Activated B cell treated with CpG ODN at 0.5 μM for 24 hours (primary cell): ENCODE data around the gene RNF175. TPM values are rescaled to one million over a fixed set of nuclear protein-coding genes. Genes with fewer than 3 reads are reported as not detected.
A peak's percentile ranks its signal among the peaks of the same experiment; 100 is the strongest.

ENCODE experiments used
- ATAC-seq: fragments of 200-7000 bp; cut with Tn5 transposase; one replicate; pipeline ENCODE4 v1.10.0; 2021; ENCODE audit warnings: low read depth, mild to moderate bottlenecking, moderate library complexity
- CTCF ChIA-PET: fragments of 350-600 bp; sonication (Branson Sonifier 250); formaldehyde crosslinking; loops from one replicate; lab custom pipeline; 2021; ENCODE audit warnings: antibody characterized with exemption; lab: Charles Lee
- POLR2A ChIA-PET: fragments of 350-600 bp; sonication (Branson Sonifier 250); formaldehyde crosslinking; loops from one replicate; lab custom pipeline; 2021; ENCODE audit warnings: antibody characterized with exemption; lab: Charles Lee
- DNase-seq: peaks from one replicate; pipeline ENCODE4 v3.0.0; 2022
- H3K27ac Mint-ChIP-seq: one replicate; pipeline ENCODE4 v1.8.0; 2020; ENCODE audit warnings: mixed read lengths
- H3K27me3 Mint-ChIP-seq: one replicate; pipeline ENCODE4 v1.8.0; 2021; ENCODE audit warnings: mixed read lengths
- H3K36me3 Mint-ChIP-seq: one replicate; pipeline ENCODE4 v1.8.0; 2021; ENCODE audit warnings: low read depth, mixed read lengths
- H3K4me1 Mint-ChIP-seq: one replicate; pipeline ENCODE4 v1.8.0; 2021; ENCODE audit warnings: mixed read lengths
- H3K4me3 Mint-ChIP-seq: one replicate; pipeline ENCODE4 v1.8.0; 2020; ENCODE audit warnings: mild to moderate bottlenecking, mixed read lengths
- H3K9me3 Mint-ChIP-seq: one replicate; pipeline ENCODE4 v1.8.0; 2020; ENCODE audit warnings: mixed read lengths
- CTCF ChIP-seq: fragments of 200-600 bp; IDR thresholded peaks from one replicate; pipeline ENCODE4 v1.8.0; 2022; ENCODE audit warnings: antibody characterized with exemption, mild to moderate bottlenecking
- intact Hi-C: fragments of 100-400 bp; cut with micrococcal nuclease; formaldehyde crosslinking; loops from one replicate; pipeline ENCODE4 v1.15.1; 2024
- total RNA-seq: library from RNA; stranded (reverse); gene quantifications from 2 replicates; pipeline ENCODE4 v1.2.3, GENCODE V29; 2022

RNF175 gene
- total RNA-seq, 1 donor from 2014 or later = not detected

GRCh38 chr4:153684971-153685371 lies 74.9 kb downstream of the RNF175 start:
- Mint-ChIP-seq H3K27ac (no peak overlapping the region), H3K27me3 (peaks cover 5% of the 10 kb centered on the region), H3K9me3 (peaks cover 21% of the 10 kb centered on the region), H3K36me3 (peaks cover 25% of the 10 kb centered on the region), H3K4me3 (peak overlapping the region; percentile 82), H3K4me1 (peaks cover 12% of the 10 kb centered on the region)
- no peak for ATAC-seq
- intact Hi-C loops = loop anchor here (1.0 to 10.0 kb wide), 2 partner anchors 43 to 1150 kb away; partner anchors contain the start of gene FBXW7
- ChIA-PET POLR2A (no interaction called here), CTCF (no interaction called here)
- TF ChIP-seq CTCF = no peak
- no peak for DNase-seq

- H3K27me3 Mint-ChIP-seq = peaks cover 5% of the 10 kb centered on the region
- H3K9me3 Mint-ChIP-seq = peaks cover 15% of the 10 kb centered on the region
- ATAC-seq (peak; percentile 90), DNase-seq (peak; percentile 66)
- peak within 1 kb of the TSS; percentile 82 for H3K4me3 Mint-ChIP-seq
- no peak for TF ChIP-seq CTCF
- peaks cover 19% of the 10 kb centered on the region for H3K36me3 Mint-ChIP-seq
- POLR2A ChIA-PET = no interaction called here
- intact Hi-C loops = loop anchor here (1.0 to 10.0 kb wide), 2 partner anchors 44 to 1150 kb away; partner anchors contain the start of gene FBXW7
- peaks cover 12% of the 10 kb centered on the region for H3K4me1 Mint-ChIP-seq
- H3K27ac Mint-ChIP-seq = peak within 1 kb of the TSS; percentile 9
- CTCF ChIA-PET = no interaction called here
Measured at GRCh38 chr4:153684182-153684970, 75.4 kb downstream of the RNF175 start, which contains the start of gene TLR2. Gene TLR2 (plus strand): TSS chr4:153684280. CDS start chr4:153702908, 18,628 bp downstream.

- intact Hi-C loops = loop anchor here (1.0 to 10.0 kb wide), 2 partner anchors 45 to 1149 kb away; partner anchors contain the start of gene FBXW7
- no peak for TF ChIP-seq CTCF
- Mint-ChIP-seq H3K36me3 (peaks cover 13% of the 10 kb centered on the region), H3K4me1 (peaks cover 12% of the 10 kb centered on the region), H3K27ac (peak overlapping the region; percentile 9), H3K4me3 (peak overlapping the region; percentile 82), H3K27me3 (peaks cover 8% of the 10 kb centered on the region), H3K9me3 (peaks cover 9% of the 10 kb centered on the region)
- ATAC-seq = no peak
- DNase-seq = no peak
- POLR2A ChIA-PET = interaction anchor here (0.6 kb wide), 1 partner anchor 50 kb away, joined by 3 read pairs; no protein-coding TSS in a partner anchor
- CTCF ChIA-PET = interaction anchor here (1.0 kb wide), 1 partner anchor 40 kb away, joined by 3 read pairs; no protein-coding TSS in a partner anchor
Measured at GRCh38 chr4:153683763-153684181, 76.1 kb downstream of the RNF175 start.

GRCh38 chr4:153679486-153679885 lies 80.3 kb downstream of the RNF175 start:
- Mint-ChIP-seq H3K27me3 (peaks cover 14% of the 10 kb centered on the region), H3K27ac (no peak overlapping the region), H3K4me1 (peaks cover 4% of the 10 kb centered on the region), H3K4me3 (no peak overlapping the region), H3K9me3 (peaks cover 20% of the 10 kb centered on the region), H3K36me3 (peaks cover 2% of the 10 kb centered on the region)
- no peak for ATAC-seq
- ChIA-PET CTCF (no interaction called here), POLR2A (no interaction called here)
- no peak for TF ChIP-seq CTCF
- DNase-seq = no peak
- intact Hi-C loops = no loop called here

- peaks cover 15% of the 10 kb centered on the region for H3K27me3 Mint-ChIP-seq
- no peak overlapping the region for H3K4me3 Mint-ChIP-seq
- POLR2A ChIA-PET = no interaction called here
- H3K4me1 Mint-ChIP-seq = no peaks in the 10 kb centered on the region
- ATAC-seq (no peak), DNase-seq (no peak)
- TF ChIP-seq CTCF = no peak
- peaks cover 29% of the 10 kb centered on the region for H3K9me3 Mint-ChIP-seq
- peaks cover 2% of the 10 kb centered on the region for H3K36me3 Mint-ChIP-seq
- CTCF ChIA-PET = no interaction called here
- H3K27ac Mint-ChIP-seq = no peak overlapping the region
- intact Hi-C loops = no loop called here
Measured at GRCh38 chr4:153676984-153677383, 82.8 kb downstream of the RNF175 start.
